SK-N-MC (cell line): Measurements from ENCODE around the gene ARAP3.

ENCODE experiments used
- DNase-seq: peaks from one replicate; pipeline ENCODE4 v3.0.0-alpha.2; 2011; ENCODE audit warnings: low read depth, low spot score
- H3K27ac ChIP-seq: fragments of 200-600 bp; sonication (generic); 2 replicates; pipeline ENCODE4 v1.5.1; 2016; ENCODE audit warnings: mixed run types
- H3K36me3 ChIP-seq: fragments of 200-600 bp; sonication (generic); 2 replicates; pipeline ENCODE4 v1.6.1; 2017; ENCODE audit warnings: antibody characterized with exemption, low read length, mixed read lengths; ENCODE audit not compliant: insufficient read depth
- H3K4me3 ChIP-seq: fragments of 200-600 bp; sonication (generic); 2 replicates; pipeline ENCODE4 v1.5.1; 2016
- H3K9ac ChIP-seq: fragments of 200-600 bp; sonication (generic); 2 replicates; pipeline ENCODE4 v1.8.0; 2017; ENCODE audit warnings: mixed run types, mixed read lengths; ENCODE audit not compliant: insufficient read length
- H3K9me3 ChIP-seq: fragments of 200-600 bp; sonication (generic); 2 replicates; pipeline ENCODE4 v1.6.1; 2017; ENCODE audit warnings: low read depth, mild to moderate bottlenecking, antibody characterized with exemption, low read length, moderate library complexity, mixed read lengths
- EZH2 ChIP-seq: fragments of 200-600 bp; sonication (generic); IDR thresholded peaks from one replicate; pipeline ENCODE4 v1.6.1; 2017; ENCODE audit warnings: antibody characterized with exemption
- FOXP2 ChIP-seq: optimal IDR thresholded peaks from 2 replicates; pipeline ENCODE3; 2011; ENCODE audit warnings: mild to moderate bottlenecking, moderate library complexity; ENCODE audit not compliant: insufficient read depth; ENCODE audit errors: extremely low read length, control extremely low read depth
- POLR2AphosphoS5 ChIP-seq: IDR thresholded peaks from 2 replicates; pipeline ENCODE4 v1.6.1; 2012; ENCODE audit warnings: mild to moderate bottlenecking, low read depth, low read length, borderline replicate concordance

ARAP3 gene

GRCh38 chr5:141668601-141669265 lies 13.3 kb downstream of the ARAP3 start:
- no peak for DNase-seq
- TF ChIP-seq POLR2AphosphoS5 (no peak), FOXP2 (no peak)
- no peak overlapping the region for H3K27ac ChIP-seq
- no peaks in the 10 kb centered on the region for H3K9me3 ChIP-seq
- no peak overlapping the region for H3K9ac ChIP-seq
- no peak overlapping the region for H3K4me3 ChIP-seq
- no peaks in the 10 kb centered on the region for H3K36me3 ChIP-seq

DNA sequence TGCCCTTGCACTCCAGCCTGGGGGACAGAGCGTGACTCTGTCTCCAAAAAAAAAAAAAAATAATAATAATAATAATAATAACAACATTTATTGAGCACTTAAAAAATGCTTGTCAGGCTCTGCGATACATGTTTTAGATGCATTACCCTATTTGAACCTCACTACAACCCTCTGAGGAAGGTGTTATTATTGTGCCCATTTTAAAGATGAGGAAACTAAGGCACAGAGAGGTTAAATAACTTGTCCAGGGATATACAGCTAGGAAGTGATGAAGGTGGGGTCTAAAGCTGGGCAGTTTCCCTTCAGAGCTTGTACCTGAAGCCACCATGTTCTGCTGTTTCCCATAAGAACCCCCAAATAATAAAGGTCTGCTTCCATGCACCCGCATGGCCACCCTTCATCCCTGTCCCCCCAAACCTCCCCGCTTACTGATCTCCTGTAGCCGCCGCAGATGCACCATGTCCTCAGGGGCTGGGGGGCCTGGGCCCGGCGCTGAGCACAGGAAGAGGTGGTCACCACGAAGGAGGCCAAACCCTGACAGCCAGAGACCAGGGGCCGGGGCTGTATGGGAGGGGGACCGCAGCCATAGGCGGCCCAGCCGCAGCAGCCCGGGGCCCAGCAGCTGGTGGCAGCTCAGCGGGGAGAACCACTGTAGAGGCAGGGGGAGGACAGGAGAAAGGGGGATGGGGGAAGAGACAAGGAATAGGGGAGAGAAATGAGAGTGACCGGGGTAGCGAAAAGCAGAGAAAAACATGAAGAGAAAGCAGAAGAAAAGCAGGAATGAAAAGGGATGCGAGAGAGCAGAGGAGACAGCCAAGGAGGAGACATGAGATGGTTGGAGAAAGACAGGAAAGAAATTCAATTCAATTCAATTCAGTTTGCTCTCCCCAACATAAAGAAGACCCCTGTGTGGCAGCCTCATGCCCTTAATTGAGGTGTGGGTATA lies 15.8 kb downstream of the ARAP3 start:
- Histone ChIP-seq H3K4me3 (no peak overlapping the region), H3K9ac (no peak overlapping the region), H3K36me3 (no peaks in the 10 kb centered on the region), H3K9me3 (no peaks in the 10 kb centered on the region), H3K27ac (no peak overlapping the region)
- TF ChIP-seq FOXP2, result no peak
- no peak for TF ChIP-seq EZH2
- TF ChIP-seq POLR2AphosphoS5, result no peak
- no peak for DNase-seq

- TF ChIP-seq EZH2 (no peak), FOXP2 (no peak), POLR2AphosphoS5 (no peak)
Observed at GRCh38 chr5:141664733-141665461, 17.1 kb downstream of the ARAP3 start.

GRCh38 chr5:141663506-141663905 lies 18.5 kb downstream of the ARAP3 start:
- Histone ChIP-seq H3K9me3 (no peaks in the 10 kb centered on the region), H3K9ac (no peak overlapping the region), H3K27ac (no peak overlapping the region), H3K36me3 (no peaks in the 10 kb centered on the region), H3K4me3 (no peak overlapping the region)
- no peak for DNase-seq
- TF ChIP-seq EZH2 (no peak), POLR2AphosphoS5 (no peak), FOXP2 (no peak)

More at GRCh38 chr5:141664733-141665461, 17.1 kb downstream of the ARAP3 start:
- no peak overlapping the region for H3K9ac ChIP-seq
- H3K27ac ChIP-seq, result no peak overlapping the region
- H3K4me3 ChIP-seq, result no peak overlapping the region
- DNase-seq, result peak; percentile 14
- no peaks in the 10 kb centered on the region for H3K36me3 ChIP-seq
- H3K9me3 ChIP-seq, result no peaks in the 10 kb centered on the region

GRCh38 chr5:141662028-141662427 lies 20.0 kb downstream of the ARAP3 start:
- TF ChIP-seq FOXP2, result no peak
- TF ChIP-seq EZH2, result no peak
- no peak for TF ChIP-seq POLR2AphosphoS5
- Histone ChIP-seq H3K9me3 (no peaks in the 10 kb centered on the region), H3K4me3 (no peak overlapping the region), H3K27ac (no peak overlapping the region), H3K9ac (no peak overlapping the region), H3K36me3 (no peaks in the 10 kb centered on the region)
- no peak for DNase-seq

- H3K36me3 ChIP-seq, result no peaks in the 10 kb centered on the region
- no peak for DNase-seq
Observed at GRCh38 chr5:141657937-141658545, 24.0 kb downstream of the ARAP3 start.

GRCh38 chr5:141657404-141657803 lies 24.6 kb downstream of the ARAP3 start:
- Histone ChIP-seq H3K9me3 (no peaks in the 10 kb centered on the region), H3K4me3 (no peak overlapping the region), H3K36me3 (no peaks in the 10 kb centered on the region), H3K27ac (no peak overlapping the region), H3K9ac (no peak overlapping the region)
- DNase-seq, result no peak
- TF ChIP-seq EZH2, result no peak
- no peak for TF ChIP-seq FOXP2
- TF ChIP-seq POLR2AphosphoS5, result no peak

More at GRCh38 chr5:141657937-141658545, 24.0 kb downstream of the ARAP3 start:
- TF ChIP-seq EZH2 (no peak), POLR2AphosphoS5 (no peak), FOXP2 (no peak)
- Histone ChIP-seq H3K4me3 (no peak overlapping the region), H3K27ac (no peak overlapping the region), H3K9me3 (no peaks in the 10 kb centered on the region), H3K9ac (no peak overlapping the region)
